Measurements from ENCODE around the gene CABP7. TPM values are rescaled to one million over a fixed set of nuclear protein-coding genes. Genes with fewer than 3 reads are reported as not detected.

CABP7 gene
- polyA plus RNA-seq, 1 of the 3 experiments (the other 2 are of a cell fraction): 0.72 TPM

DNA sequence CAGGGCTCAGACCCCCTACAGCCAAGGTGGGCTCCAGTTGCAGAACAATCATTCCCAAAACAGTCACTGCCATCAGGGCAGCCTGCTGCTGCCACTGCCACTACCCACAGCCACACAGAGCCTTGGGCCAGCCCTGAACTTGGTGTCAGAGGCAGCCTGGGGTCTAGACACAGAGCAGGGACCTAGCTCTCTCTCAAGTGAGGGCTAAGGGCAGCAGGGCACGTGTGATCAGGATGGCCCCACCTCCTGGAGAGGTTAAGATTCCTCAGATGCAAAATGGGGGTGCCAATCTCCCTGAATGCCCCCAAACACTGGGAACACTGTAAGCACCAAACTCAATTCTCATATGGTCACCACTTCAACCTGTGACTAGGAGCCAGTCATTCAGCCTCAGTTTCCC is 15.6 kb downstream of the CABP7 start:
- Histone ChIP-seq H3K4me3 (ENCODE audit: low read depth in 2 of 2, low read length in 1 of 2) (no peak overlapping the region), H3K36me3 (replicated peaks in 1 of 2; ENCODE audit: control insufficient read depth in 1 of 2, insufficient read depth in 2 of 2, low read length in 1 of 2) (peaks cover 0 to under 1% of the 10 kb centered on the region in 2 experiments), H3K9ac (no peak overlapping the region), H3K4me2 (no peak overlapping the region), H3K27ac (ENCODE audit: low read depth in 2 of 2, low read length in 1 of 2) (no peak overlapping the region; a peak in 1 of 4 replicates), H3F3A (replicated peaks; ENCODE audit: insufficient read depth) (no peaks in the 10 kb centered on the region), H3K27me3 (ENCODE audit: insufficient read depth) (no peaks in the 10 kb centered on the region), H4K20me1 (ENCODE audit: insufficient read depth) (no peaks in the 10 kb centered on the region), H3K79me2 (ENCODE audit: insufficient read depth) (no peaks in the 10 kb centered on the region), H3K4me1 (ENCODE audit: control insufficient read depth in 1 of 2, insufficient read depth in 2 of 2, low read depth in 1 of 2, low read length in 1 of 2) (peaks cover 0 to 30% of the 10 kb centered on the region in 2 experiments; a peak in 1 of 4 replicates), H2AFZ (ENCODE audit: low read depth) (no peak overlapping the region), H3K9me2 (no peaks in the 10 kb centered on the region), H3K9me3 (no peaks in the 10 kb centered on the region)
- CTCF ChIA-PET: interaction anchor here (3.9 kb wide), 1 partner anchor 46 kb away, joined by 20 read pairs; no protein-coding TSS in a partner anchor
- DNase-seq: no peak
- 100% methylated on average over 1 of the region's 1 CpG for WGBS (ENCODE audit: low lambda C conversion rate)
- TF ChIP-seq, protein P1, sequence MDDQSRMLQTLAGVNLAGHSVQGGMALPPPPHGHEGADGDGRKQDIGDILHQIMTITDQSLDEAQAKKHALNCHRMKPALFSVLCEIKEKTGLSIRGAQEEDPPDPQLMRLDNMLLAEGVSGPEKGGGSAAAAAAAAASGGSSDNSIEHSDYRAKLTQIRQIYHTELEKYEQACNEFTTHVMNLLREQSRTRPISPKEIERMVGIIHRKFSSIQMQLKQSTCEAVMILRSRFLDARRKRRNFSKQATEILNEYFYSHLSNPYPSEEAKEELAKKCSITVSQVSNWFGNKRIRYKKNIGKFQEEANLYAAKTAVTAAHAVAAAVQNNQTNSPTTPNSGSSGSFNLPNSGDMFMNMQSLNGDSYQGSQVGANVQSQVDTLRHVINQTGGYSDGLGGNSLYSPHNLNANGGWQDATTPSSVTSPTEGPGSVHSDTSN (IDR thresholded peaks at IDR 0.05): no peak
- TF ChIP-seq POLR2AphosphoS5 (IDR thresholded peaks at IDR 0.05; ENCODE audit: low read depth, low read length) (no peak), GABPA (IDR thresholded peaks at IDR 0.05; ENCODE audit: low read depth) (no peak)
- TF ChIP-seq, protein P2, sequence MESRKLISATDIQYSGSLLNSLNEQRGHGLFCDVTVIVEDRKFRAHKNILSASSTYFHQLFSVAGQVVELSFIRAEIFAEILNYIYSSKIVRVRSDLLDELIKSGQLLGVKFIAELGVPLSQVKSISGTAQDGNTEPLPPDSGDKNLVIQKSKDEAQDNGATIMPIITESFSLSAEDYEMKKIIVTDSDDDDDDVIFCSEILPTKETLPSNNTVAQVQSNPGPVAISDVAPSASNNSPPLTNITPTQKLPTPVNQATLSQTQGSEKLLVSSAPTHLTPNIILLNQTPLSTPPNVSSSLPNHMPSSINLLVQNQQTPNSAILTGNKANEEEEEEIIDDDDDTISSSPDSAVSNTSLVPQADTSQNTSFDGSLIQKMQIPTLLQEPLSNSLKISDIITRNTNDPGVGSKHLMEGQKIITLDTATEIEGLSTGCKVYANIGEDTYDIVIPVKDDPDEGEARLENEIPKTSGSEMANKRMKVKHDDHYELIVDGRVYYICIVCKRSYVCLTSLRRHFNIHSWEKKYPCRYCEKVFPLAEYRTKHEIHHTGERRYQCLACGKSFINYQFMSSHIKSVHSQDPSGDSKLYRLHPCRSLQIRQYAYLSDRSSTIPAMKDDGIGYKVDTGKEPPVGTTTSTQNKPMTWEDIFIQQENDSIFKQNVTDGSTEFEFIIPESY (IDR thresholded peaks at IDR 0.05; ENCODE audit: borderline replicate concordance, low read depth): no peak
- POLR2A ChIA-PET: no interaction called here

DNA sequence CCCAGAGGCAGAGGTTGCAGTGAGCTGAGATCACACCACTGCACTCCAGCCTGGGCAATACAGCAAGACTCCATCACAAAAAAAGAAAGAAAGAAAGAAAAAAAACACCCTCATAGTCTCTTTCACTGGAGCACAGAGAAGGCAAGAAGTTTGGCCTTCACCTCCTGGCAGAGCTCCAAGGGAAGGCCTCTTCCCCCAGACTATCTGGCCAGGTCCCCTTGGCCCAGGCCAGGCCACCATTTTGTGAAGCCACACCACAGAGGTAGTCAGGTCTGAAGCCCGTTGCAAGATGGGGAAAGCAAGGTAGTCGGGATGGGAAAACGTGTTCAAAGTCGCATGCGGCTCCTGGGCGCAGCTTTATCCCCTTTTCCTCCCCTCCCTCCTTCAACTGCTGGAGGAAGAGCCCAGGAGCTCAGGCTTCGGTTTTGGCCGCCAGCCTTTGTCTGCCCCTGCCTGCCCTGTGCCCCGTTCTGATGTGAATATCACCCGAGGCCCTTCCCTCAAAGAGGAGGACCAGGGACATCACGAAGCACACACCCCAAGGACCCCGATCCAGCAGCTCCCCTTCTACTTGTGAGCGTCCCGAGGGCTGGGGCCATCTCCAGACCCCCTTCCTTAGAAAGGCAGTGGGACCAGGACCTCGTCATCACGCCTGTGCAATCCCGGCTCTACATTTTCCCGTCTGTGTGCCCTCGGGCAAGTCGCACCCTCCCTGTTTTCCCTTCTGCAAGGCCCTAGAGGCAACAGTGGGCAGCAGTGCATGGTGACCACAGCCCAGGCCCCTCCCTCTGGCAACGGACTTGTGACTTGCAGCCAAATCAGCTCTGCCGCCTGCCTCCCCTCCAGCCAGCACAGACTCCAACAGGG is 17.7 kb downstream of the CABP7 start:
- Histone ChIP-seq H3F3A (replicated peaks; ENCODE audit: insufficient read depth) (no peaks in the 10 kb centered on the region), H3K79me2 (ENCODE audit: insufficient read depth) (no peaks in the 10 kb centered on the region), H3K4me3 (ENCODE audit: low read depth in 2 of 2, low read length in 1 of 2) (no peak overlapping the region), H3K9me3 (no peaks in the 10 kb centered on the region), H3K27ac (ENCODE audit: low read depth in 2 of 2, low read length in 1 of 2) (no peak overlapping the region), H3K4me1 (ENCODE audit: control insufficient read depth in 1 of 2, insufficient read depth in 2 of 2, low read depth in 1 of 2, low read length in 1 of 2) (peaks cover 0 to 30% of the 10 kb centered on the region in 2 experiments; a peak in 1 of 4 replicates), H3K27me3 (ENCODE audit: insufficient read depth) (no peaks in the 10 kb centered on the region), H3K36me3 (replicated peaks in 1 of 2; ENCODE audit: control insufficient read depth in 1 of 2, insufficient read depth in 2 of 2, low read length in 1 of 2) (peaks cover 0 to 8% of the 10 kb centered on the region in 2 experiments), H3K4me2 (no peak overlapping the region), H3K9ac (no peak overlapping the region), H2AFZ (ENCODE audit: low read depth) (no peak overlapping the region), H4K20me1 (ENCODE audit: insufficient read depth) (no peaks in the 10 kb centered on the region), H3K9me2 (no peaks in the 10 kb centered on the region)
- ChIA-PET CTCF (interaction anchor here (0.7 to 1.8 kb wide), 4 partner anchors 10 to 268 kb away, joined by 3 to 5 read pairs (median 4); no protein-coding TSS in a partner anchor), POLR2A (no interaction called here)
- WGBS (ENCODE audit: low lambda C conversion rate): 87% methylated on average over 19 of the region's 22 CpGs
- DNase-seq: no peak
- no peak for TF ChIP-seq EZH2phosphoT487 (IDR thresholded peaks at IDR 0.05; ENCODE audit: borderline replicate concordance, low read depth)
- TF ChIP-seq POLR2AphosphoS5 (IDR thresholded peaks at IDR 0.05; ENCODE audit: low read depth, low read length): no peak
- TF ChIP-seq, protein P3, sequence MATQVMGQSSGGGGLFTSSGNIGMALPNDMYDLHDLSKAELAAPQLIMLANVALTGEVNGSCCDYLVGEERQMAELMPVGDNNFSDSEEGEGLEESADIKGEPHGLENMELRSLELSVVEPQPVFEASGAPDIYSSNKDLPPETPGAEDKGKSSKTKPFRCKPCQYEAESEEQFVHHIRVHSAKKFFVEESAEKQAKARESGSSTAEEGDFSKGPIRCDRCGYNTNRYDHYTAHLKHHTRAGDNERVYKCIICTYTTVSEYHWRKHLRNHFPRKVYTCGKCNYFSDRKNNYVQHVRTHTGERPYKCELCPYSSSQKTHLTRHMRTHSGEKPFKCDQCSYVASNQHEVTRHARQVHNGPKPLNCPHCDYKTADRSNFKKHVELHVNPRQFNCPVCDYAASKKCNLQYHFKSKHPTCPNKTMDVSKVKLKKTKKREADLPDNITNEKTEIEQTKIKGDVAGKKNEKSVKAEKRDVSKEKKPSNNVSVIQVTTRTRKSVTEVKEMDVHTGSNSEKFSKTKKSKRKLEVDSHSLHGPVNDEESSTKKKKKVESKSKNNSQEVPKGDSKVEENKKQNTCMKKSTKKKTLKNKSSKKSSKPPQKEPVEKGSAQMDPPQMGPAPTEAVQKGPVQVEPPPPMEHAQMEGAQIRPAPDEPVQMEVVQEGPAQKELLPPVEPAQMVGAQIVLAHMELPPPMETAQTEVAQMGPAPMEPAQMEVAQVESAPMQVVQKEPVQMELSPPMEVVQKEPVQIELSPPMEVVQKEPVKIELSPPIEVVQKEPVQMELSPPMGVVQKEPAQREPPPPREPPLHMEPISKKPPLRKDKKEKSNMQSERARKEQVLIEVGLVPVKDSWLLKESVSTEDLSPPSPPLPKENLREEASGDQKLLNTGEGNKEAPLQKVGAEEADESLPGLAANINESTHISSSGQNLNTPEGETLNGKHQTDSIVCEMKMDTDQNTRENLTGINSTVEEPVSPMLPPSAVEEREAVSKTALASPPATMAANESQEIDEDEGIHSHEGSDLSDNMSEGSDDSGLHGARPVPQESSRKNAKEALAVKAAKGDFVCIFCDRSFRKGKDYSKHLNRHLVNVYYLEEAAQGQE (IDR thresholded peaks at IDR 0.05; ENCODE audit: low read depth, low read length): no peak
- TF ChIP-seq NRF1 (IDR thresholded peaks at IDR 0.05; ENCODE audit: low read depth, low read length): no peak
